Measurements from ENCODE around the gene CTAGE9. TPM values are rescaled to one million over a fixed set of nuclear protein-coding genes. Genes with fewer than 3 reads are reported as not detected.

The CTAGE9 gene
- total and polyA plus RNA-seq, 2 donors (not counting 1 experiment from before 2014, with no cell fraction given) = not detected

DNA sequence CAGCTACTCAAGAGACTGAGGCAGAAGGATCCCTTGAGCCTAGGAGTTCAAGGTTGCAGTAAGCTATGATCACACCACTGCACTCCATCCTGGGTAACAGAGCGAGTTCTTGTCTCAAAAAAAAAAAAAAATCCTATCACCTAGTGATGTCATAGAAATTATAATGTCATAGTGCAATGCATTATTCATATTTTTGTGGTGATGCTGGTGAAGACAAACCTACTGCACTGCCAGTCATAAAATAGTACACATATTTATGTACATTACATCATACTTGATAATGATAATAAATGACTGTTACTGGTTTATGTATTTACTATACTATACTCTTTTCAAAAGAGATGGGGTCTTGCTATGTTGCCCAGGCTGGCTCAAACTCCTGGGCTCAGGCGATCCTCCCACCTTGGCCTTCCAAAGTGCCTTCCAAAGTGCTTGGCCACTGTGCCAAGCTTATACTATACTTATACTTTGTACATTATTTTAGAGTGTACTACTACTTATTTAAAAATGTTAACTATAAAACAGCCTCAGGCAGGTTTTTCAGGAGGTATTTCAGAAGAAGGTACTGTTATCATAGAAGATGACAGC is 47.1 kb downstream of the CTAGE9 start:
- H3K36me3 ChIP-seq (replicated peaks in 1 of 2; ENCODE audit: control extremely low read depth in 1 of 2, control insufficient read depth in 1 of 2, extremely low read depth in 1 of 2, insufficient read depth in 2 of 2, low read length in 1 of 2) = no peaks in the 10 kb centered on the region
- no peak for DNase-seq
- ATAC-seq (ENCODE audit: low read depth) = no peak
- no peak overlapping the region for H2AFZ ChIP-seq (ENCODE audit: insufficient read depth, low read depth, low read length, poor library complexity, severe bottlenecking)
- H3K4me1 ChIP-seq (ENCODE audit: control insufficient read depth in 2 of 2, insufficient read depth in 2 of 2, low read length in 2 of 2) = no peaks in the 10 kb centered on the region
- Mint-ChIP-seq H3K9me3 (ENCODE audit: insufficient read depth) (no peaks in the 10 kb centered on the region), H3K4me3 (no peak overlapping the region), H3K27ac (no peak overlapping the region), H3K4me1 (no peaks in the 10 kb centered on the region), H3K27me3 (no peaks in the 10 kb centered on the region)
- no peak overlapping the region for H3K4me2 ChIP-seq (replicated peaks; ENCODE audit: low read depth, low read length, poor library complexity, severe bottlenecking)
- TF ChIP-seq EZH2 (IDR thresholded peaks at IDR 0.05; ENCODE audit: borderline replicate concordance, insufficient read depth, low read depth, low read length, poor library complexity, severe bottlenecking) = no peak
- TF ChIP-seq, protein P1, sequence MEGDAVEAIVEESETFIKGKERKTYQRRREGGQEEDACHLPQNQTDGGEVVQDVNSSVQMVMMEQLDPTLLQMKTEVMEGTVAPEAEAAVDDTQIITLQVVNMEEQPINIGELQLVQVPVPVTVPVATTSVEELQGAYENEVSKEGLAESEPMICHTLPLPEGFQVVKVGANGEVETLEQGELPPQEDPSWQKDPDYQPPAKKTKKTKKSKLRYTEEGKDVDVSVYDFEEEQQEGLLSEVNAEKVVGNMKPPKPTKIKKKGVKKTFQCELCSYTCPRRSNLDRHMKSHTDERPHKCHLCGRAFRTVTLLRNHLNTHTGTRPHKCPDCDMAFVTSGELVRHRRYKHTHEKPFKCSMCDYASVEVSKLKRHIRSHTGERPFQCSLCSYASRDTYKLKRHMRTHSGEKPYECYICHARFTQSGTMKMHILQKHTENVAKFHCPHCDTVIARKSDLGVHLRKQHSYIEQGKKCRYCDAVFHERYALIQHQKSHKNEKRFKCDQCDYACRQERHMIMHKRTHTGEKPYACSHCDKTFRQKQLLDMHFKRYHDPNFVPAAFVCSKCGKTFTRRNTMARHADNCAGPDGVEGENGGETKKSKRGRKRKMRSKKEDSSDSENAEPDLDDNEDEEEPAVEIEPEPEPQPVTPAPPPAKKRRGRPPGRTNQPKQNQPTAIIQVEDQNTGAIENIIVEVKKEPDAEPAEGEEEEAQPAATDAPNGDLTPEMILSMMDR (IDR thresholded peaks at IDR 0.05) = no peak
- no peaks in the 10 kb centered on the region for H4K20me1 ChIP-seq (ENCODE audit: control insufficient read depth, insufficient read depth, low read length, poor library complexity, severe bottlenecking)
- no peaks in the 10 kb centered on the region for H3K27me3 ChIP-seq (replicated peaks in 1 of 4; ENCODE audit: control extremely low read depth in 1 of 4, control insufficient read depth in 3 of 4, insufficient read depth in 4 of 4, low read length in 3 of 4)
- no peaks in the 10 kb centered on the region for H3K79me2 ChIP-seq (ENCODE audit: control insufficient read depth, insufficient read depth, low read length)
- no peak overlapping the region for H3K9ac ChIP-seq (ENCODE audit: low read length)
- H3K27ac ChIP-seq (ENCODE audit: low read length in 2 of 2) = no peak overlapping the region
- intact Hi-C loops (cut with micrococcal nuclease) = no loop called here
- no CpG with 5 or more reads among the region's 2 CpGs for WGBS (ENCODE audit: insufficient coverage)
- CTCF ChIA-PET = no interaction called here
- POLR2A ChIA-PET = no interaction called here
- no peaks in the 10 kb centered on the region for H3K9me3 ChIP-seq (ENCODE audit: control extremely low read depth in 1 of 3, control insufficient read depth in 2 of 3, insufficient read depth in 1 of 3, low read length in 2 of 3)
- H3K4me3 ChIP-seq (ENCODE audit: control extremely low read depth in 1 of 5, extremely low read depth in 1 of 5, insufficient read depth in 1 of 5, low read depth in 2 of 5, low read length in 4 of 5) = no peak overlapping the region

DNA sequence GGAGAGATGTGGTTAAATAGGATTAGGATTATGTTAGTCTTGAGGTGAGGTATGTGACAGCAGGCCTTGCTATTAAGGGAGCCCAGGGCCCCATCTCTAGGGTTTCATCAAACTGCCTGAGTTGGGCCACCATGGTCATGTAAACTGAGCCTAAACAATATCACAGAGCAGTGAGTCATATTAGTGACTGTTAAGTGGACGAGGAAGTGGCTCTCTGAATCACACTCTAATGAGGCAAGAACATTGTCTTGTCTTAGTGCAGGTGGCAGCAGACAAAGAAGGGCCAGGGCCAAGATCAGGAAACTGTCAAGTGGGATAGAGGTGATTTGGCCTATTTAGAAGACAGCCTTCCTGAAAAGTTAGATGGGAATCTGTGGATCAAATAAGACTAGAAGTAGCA is 50.6 kb downstream of the CTAGE9 start:
- Histone ChIP-seq H3K79me2 (ENCODE audit: control insufficient read depth, insufficient read depth, low read length) (no peaks in the 10 kb centered on the region), H3K9me3 (ENCODE audit: control extremely low read depth in 1 of 3, control insufficient read depth in 2 of 3, insufficient read depth in 1 of 3, low read length in 2 of 3) (no peaks in the 10 kb centered on the region), H3K4me1 (ENCODE audit: control insufficient read depth in 2 of 2, insufficient read depth in 2 of 2, low read length in 2 of 2) (no peaks in the 10 kb centered on the region), H2AFZ (ENCODE audit: insufficient read depth, low read depth, low read length, poor library complexity, severe bottlenecking) (no peak overlapping the region), H3K9ac (ENCODE audit: low read length) (no peak overlapping the region), H3K27me3 (replicated peaks in 1 of 4; ENCODE audit: control extremely low read depth in 1 of 4, control insufficient read depth in 3 of 4, insufficient read depth in 4 of 4, low read length in 3 of 4) (no peaks in the 10 kb centered on the region), H3K4me2 (replicated peaks; ENCODE audit: low read depth, low read length, poor library complexity, severe bottlenecking) (no peak overlapping the region), H4K20me1 (ENCODE audit: control insufficient read depth, insufficient read depth, low read length, poor library complexity, severe bottlenecking) (no peaks in the 10 kb centered on the region), H3K36me3 (replicated peaks in 1 of 2; ENCODE audit: control extremely low read depth in 1 of 2, control insufficient read depth in 1 of 2, extremely low read depth in 1 of 2, insufficient read depth in 2 of 2, low read length in 1 of 2) (no peaks in the 10 kb centered on the region), H3K4me3 (ENCODE audit: control extremely low read depth in 1 of 5, extremely low read depth in 1 of 5, insufficient read depth in 1 of 5, low read depth in 2 of 5, low read length in 4 of 5) (no peak overlapping the region), H3K27ac (ENCODE audit: low read length in 2 of 2) (no peak overlapping the region)
- ATAC-seq (ENCODE audit: low read depth) (no peak), DNase-seq (no peak)
- TF ChIP-seq EZH2 (IDR thresholded peaks at IDR 0.05; ENCODE audit: borderline replicate concordance, insufficient read depth, low read depth, low read length, poor library complexity, severe bottlenecking) = no peak
- TF ChIP-seq, protein P1 (IDR thresholded peaks at IDR 0.05) = no peak
- Mint-ChIP-seq H3K4me3 (no peak overlapping the region), H3K9me3 (ENCODE audit: insufficient read depth) (no peaks in the 10 kb centered on the region), H3K4me1 (peaks cover 1% of the 10 kb centered on the region), H3K27me3 (no peaks in the 10 kb centered on the region), H3K27ac (no peak overlapping the region)
- ChIA-PET CTCF (no interaction called here), POLR2A (no interaction called here)
- no CpG with 5 or more reads among the region's 1 CpG for WGBS (ENCODE audit: insufficient coverage)
- intact Hi-C loops (cut with micrococcal nuclease) = no loop called here

Other genes with a start within 250 kb of the CTAGE9 start
- gene ARG1, start 137.8 kb downstream of the CTAGE9 start, total RNA-seq = not detected in 2 replicates
- gene ARG1, start 137.8 kb downstream of the CTAGE9 start, polyA plus RNA-seq = not detected in 2 replicates
- gene MED23, start 82.8 kb downstream of the CTAGE9 start, total RNA-seq = 55.4 and 57.1 TPM in 2 replicates
- gene MED23, start 82.8 kb downstream of the CTAGE9 start, polyA plus RNA-seq = 22.7 and 31.5 TPM in 2 replicates
- gene ENPP3, start 73.7 kb downstream of the CTAGE9 start, total RNA-seq = 0.25 and 0.58 TPM in 2 replicates
- gene ENPP3, start 73.7 kb downstream of the CTAGE9 start, polyA plus RNA-seq = 0.18 and 0.27 TPM in 2 replicates
- gene OR2A4, start 9.6 kb downstream of the CTAGE9 start, total RNA-seq = not detected in 2 replicates
- gene OR2A4, start 9.6 kb downstream of the CTAGE9 start, polyA plus RNA-seq = not detected in 2 replicates
- gene ENPP1, start 97.0 kb upstream of the CTAGE9 start, total RNA-seq = 0.07 and 0.42 TPM in 2 replicates
- 0.13 and 0.27 TPM in 2 replicates for gene ENPP1, start 97.0 kb upstream of the CTAGE9 start, polyA plus RNA-seq
- gene CCN2, start 240.4 kb upstream of the CTAGE9 start, total RNA-seq = 0.81 and 1.0 TPM in 2 replicates
- 0.58 and 1.3 TPM in 2 replicates for gene CCN2, start 240.4 kb upstream of the CTAGE9 start, polyA plus RNA-seq